Astrocyte (in vitro differentiated cells and primary cell): ENCODE measurements around the gene MTA1. TPM values are rescaled to one million over a fixed set of nuclear protein-coding genes. Genes with fewer than 3 reads are reported as not detected.

Source experiments
- DNase-seq: peaks from one replicate; pipeline ENCODE4 v3.0.0-alpha.2; 2010; ENCODE audit warnings: low read depth
- FAIRE-seq: peaks from 2 replicates; lab custom pipeline; 2011; peaks lifted over from hg19 to GRCh38; lab: Jason Lieb, UNC
- H2AFZ ChIP-seq: 2 replicates; pipeline ENCODE4 v1.6.0; 2012; ENCODE audit warnings: low read depth, low read length, inconsistent platforms
- H3K27ac ChIP-seq: 2 replicates; pipeline ENCODE4 v1.5.1; 2011; ENCODE audit warnings: low read depth, low read length, inconsistent platforms
- H3K27me3 ChIP-seq: 2 replicates; pipeline ENCODE4 v1.6.0; 2011; ENCODE audit warnings: low read length, inconsistent platforms; ENCODE audit not compliant: insufficient read depth
- H3K36me3 ChIP-seq: 2 replicates; pipeline ENCODE4 v1.5.1; 2011; ENCODE audit warnings: low read length, inconsistent platforms; ENCODE audit not compliant: insufficient read depth
- H3K4me1 ChIP-seq: 2 replicates; pipeline ENCODE4 v1.5.1; 2011; ENCODE audit warnings: low read length, inconsistent platforms; ENCODE audit not compliant: insufficient read depth
- H3K4me2 ChIP-seq: 2 replicates; pipeline ENCODE4 v1.6.0; 2012; ENCODE audit warnings: low read length, inconsistent platforms
- H3K4me3 ChIP-seq: 2 replicates; pipeline ENCODE4 v1.5.1; 2011; ENCODE audit warnings: low read depth, mild to moderate bottlenecking, low read length, inconsistent platforms; ENCODE audit not compliant: insufficient read depth
- H3K79me2 ChIP-seq: 2 replicates; pipeline ENCODE4 v1.6.0; 2012; ENCODE audit warnings: mild to moderate bottlenecking, low read length, inconsistent platforms; ENCODE audit not compliant: insufficient read depth
- H3K9ac ChIP-seq: 2 replicates; pipeline ENCODE4 v1.6.0; 2012; ENCODE audit warnings: mild to moderate bottlenecking, low read length, inconsistent platforms
- H3K9me3 ChIP-seq: 2 replicates; pipeline ENCODE4 v1.5.1; 2012; ENCODE audit warnings: low read depth, mild to moderate bottlenecking, low read length, inconsistent platforms; ENCODE audit not compliant: insufficient read depth
- H4K20me1 ChIP-seq: 2 replicates; pipeline ENCODE4 v1.6.0; 2012; ENCODE audit warnings: low read length, inconsistent platforms; ENCODE audit not compliant: insufficient read depth
- H3K27ac Mint-ChIP-seq: one replicate; pipeline ENCODE4 v1.8.0; 2021; ENCODE audit warnings: mild to moderate bottlenecking, mixed read lengths; ENCODE audit not compliant: unreplicated experiment
- H3K27me3 Mint-ChIP-seq: one replicate; pipeline ENCODE4 v1.8.0; 2021; ENCODE audit warnings: low read depth, mixed read lengths; ENCODE audit not compliant: unreplicated experiment
- H3K36me3 Mint-ChIP-seq: one replicate; pipeline ENCODE4 v1.8.0; 2021; ENCODE audit warnings: low read depth, mixed read lengths; ENCODE audit not compliant: unreplicated experiment
- H3K4me1 Mint-ChIP-seq: one replicate; pipeline ENCODE4 v1.8.0; 2021; ENCODE audit warnings: low read depth, mixed read lengths; ENCODE audit not compliant: unreplicated experiment
- H3K4me3 Mint-ChIP-seq: one replicate; pipeline ENCODE4 v1.8.0; 2021; ENCODE audit warnings: mild to moderate bottlenecking, moderate library complexity, mixed read lengths; ENCODE audit not compliant: unreplicated experiment
- H3K9me3 Mint-ChIP-seq: one replicate; pipeline ENCODE4 v1.8.0; 2021; ENCODE audit warnings: mild to moderate bottlenecking, mixed read lengths; ENCODE audit not compliant: unreplicated experiment
- CTCF ChIP-seq: IDR thresholded peaks from 2 replicates; pipeline ENCODE4 v1.5.1; 2011; ENCODE audit warnings: low read depth, mild to moderate bottlenecking, inconsistent platforms, low read length, moderate library complexity; ENCODE audit not compliant: insufficient read depth
- EZH2 ChIP-seq: IDR thresholded peaks from 2 replicates; pipeline ENCODE4 v1.6.1; 2012; ENCODE audit warnings: mild to moderate bottlenecking, low read length, inconsistent platforms; ENCODE audit not compliant: insufficient read depth
- total RNA-seq: library from RNA; stranded (reverse); gene quantifications from 2 replicates; pipeline ENCODE4 v1.2.1, GENCODE V29; 2021

The MTA1 gene
- total RNA-seq, 1 donor from 2014 or later = 111 TPM

GRCh38 chr14:105466531-105467248 lies 47.1 kb downstream of the MTA1 start:
- H3K4me1 ChIP-seq = peaks cover 11% of the 10 kb centered on the region
- H3K27me3 Mint-ChIP-seq = no peaks in the 10 kb centered on the region
- no peak overlapping the region for H3K9ac ChIP-seq
- H3K27me3 ChIP-seq = no peaks in the 10 kb centered on the region
- no peak overlapping the region for H2AFZ ChIP-seq
- H3K79me2 ChIP-seq = no peaks in the 10 kb centered on the region
- H3K9me3 Mint-ChIP-seq = no peaks in the 10 kb centered on the region
- H3K4me1 Mint-ChIP-seq = peaks cover 6% of the 10 kb centered on the region
- FAIRE-seq (no peak), DNase-seq (no peak)
- H4K20me1 ChIP-seq = peaks cover 36% of the 10 kb centered on the region
- no peak overlapping the region for H3K4me3 Mint-ChIP-seq
- H3K9me3 ChIP-seq = no peaks in the 10 kb centered on the region
- no peak overlapping the region for H3K4me2 ChIP-seq
- H3K27ac ChIP-seq = no peak overlapping the region
- peaks cover 1% of the 10 kb centered on the region for H3K36me3 Mint-ChIP-seq
- peaks cover 2% of the 10 kb centered on the region for H3K36me3 ChIP-seq
- no peak overlapping the region for H3K4me3 ChIP-seq
- H3K27ac Mint-ChIP-seq = no peak overlapping the region
- no peak for TF ChIP-seq CTCF
- TF ChIP-seq EZH2 = no peak

- no peak overlapping the region for H3K9ac ChIP-seq
- peaks cover 41% of the 10 kb centered on the region for H4K20me1 ChIP-seq
- no peaks in the 10 kb centered on the region for H3K27me3 Mint-ChIP-seq
- H3K4me1 Mint-ChIP-seq = peaks cover 6% of the 10 kb centered on the region
- no peaks in the 10 kb centered on the region for H3K27me3 ChIP-seq
- no peak overlapping the region for H3K4me3 Mint-ChIP-seq
- no peak overlapping the region for H2AFZ ChIP-seq
- H3K27ac ChIP-seq = no peak overlapping the region
- H3K79me2 ChIP-seq = no peaks in the 10 kb centered on the region
- peaks cover 1% of the 10 kb centered on the region for H3K36me3 Mint-ChIP-seq
- FAIRE-seq (no peak), DNase-seq (no peak)
- no peaks in the 10 kb centered on the region for H3K9me3 ChIP-seq
- TF ChIP-seq EZH2 (no peak), CTCF (no peak)
- H3K9me3 Mint-ChIP-seq = no peaks in the 10 kb centered on the region
- no peak overlapping the region for H3K27ac Mint-ChIP-seq
- H3K36me3 ChIP-seq = peaks cover 2% of the 10 kb centered on the region
- H3K4me3 ChIP-seq = no peak overlapping the region
- H3K4me2 ChIP-seq = no peak overlapping the region
- peaks cover 11% of the 10 kb centered on the region for H3K4me1 ChIP-seq
Measured at GRCh38 chr14:105467249-105467941, 47.8 kb downstream of the MTA1 start.
